ENCODE data around the gene ARL13A. TPM values are rescaled to one million over a fixed set of nuclear protein-coding genes. Genes with fewer than 3 reads are reported as not detected.
"Not testable (repeated sequence)": the region's sequence is repeated elsewhere in the genome, so short reads cannot be mapped to it uniquely, and the experiment has no call there.

The ARL13A gene
- total RNA-seq, 1 experiment from 2014 or later, result not detected

- Histone ChIP-seq H3K4me2 (ENCODE audit: low read depth, low read length, poor library complexity, severe bottlenecking) (no peak overlapping the region), H4K20me1 (ENCODE audit: insufficient read depth, low read depth, low read length) (no peaks in the 10 kb centered on the region), H3K9me3 (ENCODE audit: low read length) (no peaks in the 10 kb centered on the region), H3K27me3 (ENCODE audit: low read length) (no peaks in the 10 kb centered on the region), H3K9ac (ENCODE audit: low read length) (no peak overlapping the region), H3K9me2 (replicated peaks; ENCODE audit: insufficient read depth, low read length) (no peaks in the 10 kb centered on the region), H3K4me1 (ENCODE audit: low read length) (no peaks in the 10 kb centered on the region), H3K79me2 (ENCODE audit: low read length) (no peaks in the 10 kb centered on the region), H3K4me3 (ENCODE audit: low read length) (no peak overlapping the region), H3K27ac (ENCODE audit: low read length) (no peak overlapping the region), H3K36me3 (ENCODE audit: insufficient read depth, low read length) (no peaks in the 10 kb centered on the region), H2AFZ (ENCODE audit: low read length) (no peak overlapping the region)
- DNase-seq, result no peak
Observed at GRCh38 chrX:100976211-100976610, 6.7 kb downstream of the ARL13A start.

GRCh38 chrX:100979881-100980607 lies 10.5 kb downstream of the ARL13A start:
- no peak overlapping the region for H3K27ac ChIP-seq (ENCODE audit: low read length)
- no peaks in the 10 kb centered on the region for H3K36me3 ChIP-seq (ENCODE audit: insufficient read depth, low read length)
- no peaks in the 10 kb centered on the region for H3K4me1 ChIP-seq (ENCODE audit: low read length)
- no peaks in the 10 kb centered on the region for H3K27me3 ChIP-seq (ENCODE audit: low read length)
- H3K9me2 ChIP-seq (replicated peaks; ENCODE audit: insufficient read depth, low read length), result no peaks in the 10 kb centered on the region
- no peak for DNase-seq
- H3K4me3 ChIP-seq (ENCODE audit: low read length), result no peak overlapping the region
- no peaks in the 10 kb centered on the region for H4K20me1 ChIP-seq (ENCODE audit: insufficient read depth, low read depth, low read length)
- H3K9ac ChIP-seq (ENCODE audit: low read length), result no peak overlapping the region
- no peak overlapping the region for H2AFZ ChIP-seq (ENCODE audit: low read length)
- H3K9me3 ChIP-seq (ENCODE audit: low read length), result no peaks in the 10 kb centered on the region
- no peak overlapping the region for H3K4me2 ChIP-seq (ENCODE audit: low read depth, low read length, poor library complexity, severe bottlenecking)
- no peaks in the 10 kb centered on the region for H3K79me2 ChIP-seq (ENCODE audit: low read length)

- H3K9me2 ChIP-seq (replicated peaks; ENCODE audit: insufficient read depth, low read length), result no peaks in the 10 kb centered on the region
- H2AFZ ChIP-seq (ENCODE audit: low read length), result no peak overlapping the region
- H3K9me3 ChIP-seq (ENCODE audit: low read length), result no peaks in the 10 kb centered on the region
- no peak overlapping the region for H3K9ac ChIP-seq (ENCODE audit: low read length)
- no peak overlapping the region for H3K27ac ChIP-seq (ENCODE audit: low read length)
- no peaks in the 10 kb centered on the region for H3K79me2 ChIP-seq (ENCODE audit: low read length)
- no peak for DNase-seq
- H3K4me1 ChIP-seq (ENCODE audit: low read length), result no peaks in the 10 kb centered on the region
- no peaks in the 10 kb centered on the region for H3K36me3 ChIP-seq (ENCODE audit: insufficient read depth, low read length)
- no peaks in the 10 kb centered on the region for H3K27me3 ChIP-seq (ENCODE audit: low read length)
- no peak overlapping the region for H3K4me2 ChIP-seq (ENCODE audit: low read depth, low read length, poor library complexity, severe bottlenecking)
- no peaks in the 10 kb centered on the region for H4K20me1 ChIP-seq (ENCODE audit: insufficient read depth, low read depth, low read length)
- no peak overlapping the region for H3K4me3 ChIP-seq (ENCODE audit: low read length)
Observed at GRCh38 chrX:100980608-100981497, 11.3 kb downstream of the ARL13A start.

- H3K36me3 ChIP-seq (ENCODE audit: insufficient read depth, low read length); H3K9me2 ChIP-seq (replicated peaks; ENCODE audit: insufficient read depth, low read length); H3K9ac ChIP-seq (ENCODE audit: low read length); H3K27me3 ChIP-seq (ENCODE audit: low read length); DNase-seq; H2AFZ ChIP-seq (ENCODE audit: low read length); H3K79me2 ChIP-seq (ENCODE audit: low read length); H3K9me3 ChIP-seq (ENCODE audit: low read length); H3K4me3 ChIP-seq (ENCODE audit: low read length); H3K4me2 ChIP-seq (ENCODE audit: low read depth, low read length, poor library complexity, severe bottlenecking); H3K27ac ChIP-seq (ENCODE audit: low read length); H3K4me1 ChIP-seq (ENCODE audit: low read length); H4K20me1 ChIP-seq (ENCODE audit: insufficient read depth, low read depth, low read length): not testable (repeated sequence)
Observed at GRCh38 chrX:100981498-100981845, 12.0 kb downstream of the ARL13A start.

GRCh38 chrX:100984818-100985217 lies 15.3 kb downstream of the ARL13A start:
- Histone ChIP-seq H3K9me2 (replicated peaks; ENCODE audit: insufficient read depth, low read length) (no peaks in the 10 kb centered on the region), H3K79me2 (ENCODE audit: low read length) (no peaks in the 10 kb centered on the region), H4K20me1 (ENCODE audit: insufficient read depth, low read depth, low read length) (no peaks in the 10 kb centered on the region), H3K27me3 (ENCODE audit: low read length) (no peaks in the 10 kb centered on the region), H3K4me3 (ENCODE audit: low read length) (no peak overlapping the region), H3K9me3 (ENCODE audit: low read length) (no peaks in the 10 kb centered on the region), H3K4me1 (ENCODE audit: low read length) (no peaks in the 10 kb centered on the region), H2AFZ (ENCODE audit: low read length) (no peak overlapping the region), H3K9ac (ENCODE audit: low read length) (no peak overlapping the region), H3K4me2 (ENCODE audit: low read depth, low read length, poor library complexity, severe bottlenecking) (no peak overlapping the region), H3K27ac (ENCODE audit: low read length) (no peak overlapping the region), H3K36me3 (ENCODE audit: insufficient read depth, low read length) (no peaks in the 10 kb centered on the region)
- DNase-seq, result no peak

- no peaks in the 10 kb centered on the region for H3K9me2 ChIP-seq (replicated peaks; ENCODE audit: insufficient read depth, low read length)
- no peaks in the 10 kb centered on the region for H4K20me1 ChIP-seq (ENCODE audit: insufficient read depth, low read depth, low read length)
- no peak overlapping the region for H3K9ac ChIP-seq (ENCODE audit: low read length)
- no peak overlapping the region for H3K4me2 ChIP-seq (ENCODE audit: low read depth, low read length, poor library complexity, severe bottlenecking)
- H3K36me3 ChIP-seq (ENCODE audit: insufficient read depth, low read length), result no peaks in the 10 kb centered on the region
- no peaks in the 10 kb centered on the region for H3K79me2 ChIP-seq (ENCODE audit: low read length)
- DNase-seq, result no peak
- no peak overlapping the region for H2AFZ ChIP-seq (ENCODE audit: low read length)
- H3K4me3 ChIP-seq (ENCODE audit: low read length), result no peak overlapping the region
- no peaks in the 10 kb centered on the region for H3K4me1 ChIP-seq (ENCODE audit: low read length)
- H3K27me3 ChIP-seq (ENCODE audit: low read length), result no peaks in the 10 kb centered on the region
- no peaks in the 10 kb centered on the region for H3K9me3 ChIP-seq (ENCODE audit: low read length)
- H3K27ac ChIP-seq (ENCODE audit: low read length), result no peak overlapping the region
Observed at GRCh38 chrX:100990139-100990538, 20.6 kb downstream of the ARL13A start.

GRCh38 chrX:100994352-100995281 lies 25.1 kb downstream of the ARL13A start:
- no peaks in the 10 kb centered on the region for H3K27me3 ChIP-seq (ENCODE audit: low read length)
- H3K4me1 ChIP-seq (ENCODE audit: low read length), result no peaks in the 10 kb centered on the region
- H3K36me3 ChIP-seq (ENCODE audit: insufficient read depth, low read length), result no peaks in the 10 kb centered on the region
- H3K27ac ChIP-seq (ENCODE audit: low read length), result no peak overlapping the region
- no peaks in the 10 kb centered on the region for H4K20me1 ChIP-seq (ENCODE audit: insufficient read depth, low read depth, low read length)
- no peaks in the 10 kb centered on the region for H3K79me2 ChIP-seq (ENCODE audit: low read length)
- no peak for DNase-seq
- no peak overlapping the region for H3K4me3 ChIP-seq (ENCODE audit: low read length)
- H3K9me3 ChIP-seq (ENCODE audit: low read length), result no peaks in the 10 kb centered on the region
- no peaks in the 10 kb centered on the region for H3K9me2 ChIP-seq (replicated peaks; ENCODE audit: insufficient read depth, low read length)
- H2AFZ ChIP-seq (ENCODE audit: low read length), result no peak overlapping the region
- no peak overlapping the region for H3K9ac ChIP-seq (ENCODE audit: low read length)
- H3K4me2 ChIP-seq (ENCODE audit: low read depth, low read length, poor library complexity, severe bottlenecking), result no peak overlapping the region

- Histone ChIP-seq H3K9ac (ENCODE audit: low read length) (no peak overlapping the region), H3K27ac (ENCODE audit: low read length) (no peak overlapping the region), H3K9me2 (replicated peaks; ENCODE audit: insufficient read depth, low read length) (no peaks in the 10 kb centered on the region), H2AFZ (ENCODE audit: low read length) (no peak overlapping the region), H3K4me1 (ENCODE audit: low read length) (no peaks in the 10 kb centered on the region), H4K20me1 (ENCODE audit: insufficient read depth, low read depth, low read length) (no peaks in the 10 kb centered on the region), H3K9me3 (ENCODE audit: low read length) (no peaks in the 10 kb centered on the region), H3K36me3 (ENCODE audit: insufficient read depth, low read length) (no peaks in the 10 kb centered on the region), H3K4me2 (ENCODE audit: low read depth, low read length, poor library complexity, severe bottlenecking) (no peak overlapping the region), H3K4me3 (ENCODE audit: low read length) (no peak overlapping the region), H3K79me2 (ENCODE audit: low read length) (no peaks in the 10 kb centered on the region), H3K27me3 (ENCODE audit: low read length) (no peaks in the 10 kb centered on the region)
- no peak for DNase-seq
Observed at GRCh38 chrX:100995469-100995868, 26.0 kb downstream of the ARL13A start.

Data from Karpas-422 (cell line).